A549 treated with GW870086 at 1 μM for 4 hours (cell line): Measurements from ENCODE around the gene CD4. TPM values are rescaled to one million over a fixed set of nuclear protein-coding genes. Genes with fewer than 3 reads are reported as not detected.

Experiments
- total RNA-seq: library from RNA; stranded (reverse); fragments of 200-300 nt; extraction: Qiagen RNA extraction; gene quantifications from 5 replicates; pipeline ENCODE4 v1.2.3, GENCODE V29; 2022; ENCODE audit warnings: low read depth

Gene CD4
- not detected in 5 replicates for total RNA-seq

GRCh38 chr12:6788972-6789924 lies at the start of gene CD4:
Gene CD4, plus strand, starts transcription at chr12:6789528. Its CDS starts 10,611 bp downstream, at chr12:6800139.

GRCh38 chr12:6752921-6753771 lies 36.2 kb upstream of the CD4 start, which contains the start of gene MLF2:
Gene MLF2, minus strand, starts transcription at chr12:6753141. Its CDS starts 807 bp downstream, at chr12:6752334.

DNA sequence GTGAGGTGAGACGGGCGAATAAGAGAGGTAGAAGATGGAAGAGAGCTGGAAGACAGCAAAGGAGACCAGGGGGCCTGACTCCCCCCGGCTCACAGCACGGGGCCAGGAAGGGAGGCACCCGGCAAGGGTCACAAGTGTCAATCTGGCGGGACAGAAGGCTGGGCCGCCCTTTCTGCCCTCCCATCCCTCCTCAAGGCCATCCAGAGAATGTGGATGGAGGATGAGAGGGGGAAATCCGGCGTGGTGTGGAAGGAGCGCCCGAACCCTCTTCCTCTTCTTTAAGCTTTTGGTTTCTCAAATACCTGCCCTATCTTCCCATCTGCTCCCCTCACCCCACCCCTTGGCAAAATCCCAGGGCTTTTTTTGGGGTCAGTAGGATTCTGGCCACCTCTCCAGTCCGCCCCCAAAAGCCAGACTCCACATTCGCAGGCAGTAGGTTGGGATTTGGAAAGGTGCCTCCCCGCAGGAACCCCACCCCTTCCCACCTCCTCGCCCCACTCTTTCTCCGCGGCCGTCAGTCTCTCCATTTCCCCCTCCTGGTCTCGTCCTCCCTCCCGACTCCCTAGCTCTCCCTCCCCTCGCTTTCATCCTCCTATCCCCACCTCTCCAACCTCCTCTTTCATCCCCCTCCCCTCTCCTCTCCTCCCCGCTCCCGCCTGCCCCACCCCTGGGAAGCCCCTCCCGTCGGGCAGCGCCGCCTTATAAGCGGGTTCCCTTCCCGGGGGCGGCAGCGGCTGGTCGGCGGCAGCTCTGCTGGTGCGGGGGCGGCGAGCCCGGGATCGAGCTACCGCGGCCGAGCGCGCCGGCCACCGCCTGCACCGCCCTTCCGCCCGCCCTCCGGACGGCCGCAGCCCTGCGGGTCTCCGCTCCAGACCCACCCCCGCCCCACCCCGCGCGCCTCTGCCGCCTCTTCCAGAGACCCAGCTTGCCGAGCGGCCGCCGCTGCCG lies 23.4 kb upstream of the CD4 start, which contains the start of gene PTMS:
Gene PTMS (plus strand): TSS at position 730 of the 948 bp plus-strand sequence. CDS start 343 bp downstream, outside the sequence.

DNA sequence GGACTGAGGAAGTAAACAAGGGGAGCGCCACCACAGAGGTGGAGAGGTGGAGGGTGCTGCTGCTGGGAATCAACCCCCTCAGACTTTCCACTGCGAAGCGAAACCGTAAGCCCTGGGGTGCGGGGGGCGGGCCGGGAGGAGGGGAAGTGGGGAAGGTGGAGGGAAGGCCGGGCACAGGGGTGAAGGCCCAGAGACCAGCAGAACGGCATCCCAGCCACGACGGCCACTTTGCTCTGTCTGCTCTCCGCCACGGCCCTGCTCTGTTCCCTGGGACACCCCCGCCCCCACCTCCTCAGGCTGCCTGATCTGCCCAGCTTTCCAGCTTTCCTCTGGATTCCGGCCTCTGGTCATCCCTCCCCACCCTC lies 17.0 kb upstream of the CD4 start, which contains the start of gene LAG3:
Gene LAG3 (plus strand): TSS at position 190 of the 365 bp plus-strand sequence. CDS start 333 bp downstream, outside the sequence.

DNA sequence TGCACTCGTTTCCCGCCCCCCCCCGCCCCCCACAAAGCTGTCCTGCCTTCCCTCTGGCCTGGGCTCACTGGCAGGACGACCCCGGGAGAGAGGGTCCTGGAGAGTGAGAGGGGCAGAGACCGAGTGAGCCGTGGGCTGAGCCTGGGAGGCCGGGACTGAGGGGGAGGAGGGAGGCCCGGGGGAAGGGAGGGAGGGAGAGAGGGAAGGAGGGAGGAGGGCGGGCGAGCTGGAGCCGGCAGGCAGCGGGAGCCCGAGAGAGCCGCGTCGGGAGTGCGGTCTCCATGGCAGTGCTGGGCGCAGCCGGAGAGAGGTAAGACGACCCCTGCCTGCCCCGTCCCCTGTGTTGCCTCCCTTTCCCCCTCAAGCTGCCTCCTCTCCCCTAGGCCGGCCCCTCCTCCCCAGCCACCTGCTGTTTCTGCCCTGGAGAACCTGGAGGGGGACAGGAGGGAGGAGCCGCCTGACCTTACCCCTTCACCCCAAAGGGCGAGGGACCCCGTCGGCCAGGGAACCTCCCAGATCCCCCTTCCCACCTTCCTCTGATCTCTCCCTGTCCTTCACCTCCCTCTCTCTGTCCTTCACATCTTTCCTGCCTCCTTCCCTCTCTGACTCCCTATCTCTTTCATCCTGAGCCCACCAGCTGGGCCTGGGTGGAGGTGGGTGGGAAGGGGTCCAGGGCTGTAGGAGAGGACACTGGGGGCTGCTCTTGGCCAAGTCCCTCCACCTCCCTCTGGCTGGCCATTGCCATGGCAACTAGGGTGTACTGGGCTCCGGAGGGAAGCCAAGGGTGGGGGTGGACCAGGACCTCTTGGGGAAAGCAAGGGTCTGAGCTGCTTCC lies 32.5 kb downstream of the CD4 start, which contains the start of gene GPR162:
Gene GPR162 (plus strand): TSS at position 231 of the 835 bp plus-strand sequence. CDS start 2,078 bp downstream, outside the sequence.

GRCh38 chr12:6827982-6828780 lies 38.9 kb downstream of the CD4 start, which contains the start of gene P3H3:
Gene P3H3, plus strand, starts transcription at chr12:6828407. Its CDS starts 34 bp downstream, at chr12:6828441.

DNA sequence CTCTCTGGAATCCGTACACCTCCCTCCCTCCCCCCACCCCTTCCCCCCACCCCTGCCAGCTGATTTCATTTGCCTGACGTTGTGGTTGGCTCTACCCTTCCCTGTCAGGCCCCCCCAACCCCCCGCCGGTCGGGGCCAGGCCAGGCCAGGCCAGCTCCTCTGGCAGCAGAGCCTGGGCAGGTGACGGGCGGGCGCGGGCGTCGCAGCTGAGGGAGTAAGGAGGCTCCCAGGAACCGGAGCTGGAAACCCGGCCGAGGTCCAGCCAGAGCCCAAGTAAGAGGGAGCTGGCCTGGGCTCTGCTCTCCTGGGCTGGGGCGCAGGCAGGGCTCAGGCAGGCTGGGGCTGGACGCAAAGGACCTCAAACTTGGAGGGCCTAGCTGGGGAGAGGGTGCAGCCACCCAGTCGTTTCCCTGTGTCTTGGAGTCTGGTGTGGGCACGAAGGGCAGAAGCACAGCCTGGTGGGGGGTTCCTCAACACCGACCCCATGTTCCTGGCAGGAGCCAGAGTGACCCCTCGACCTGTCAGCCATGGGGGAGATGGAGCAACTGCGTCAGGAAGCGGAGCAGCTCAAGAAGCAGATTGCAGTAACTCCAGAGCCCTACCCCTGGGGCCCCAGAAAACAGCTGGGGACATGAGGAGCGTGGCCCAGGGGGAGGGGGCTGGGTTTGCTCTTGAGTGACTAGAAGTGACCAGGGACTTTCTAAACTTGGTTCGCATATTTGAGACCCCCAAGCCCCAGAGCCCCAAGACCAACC lies 51.6 kb downstream of the CD4 start, which contains the start of gene GNB3:
Gene GNB3 (plus strand): TSS at position 165 of the 755 bp plus-strand sequence. CDS start 363 bp downstream, at position 528.

DNA sequence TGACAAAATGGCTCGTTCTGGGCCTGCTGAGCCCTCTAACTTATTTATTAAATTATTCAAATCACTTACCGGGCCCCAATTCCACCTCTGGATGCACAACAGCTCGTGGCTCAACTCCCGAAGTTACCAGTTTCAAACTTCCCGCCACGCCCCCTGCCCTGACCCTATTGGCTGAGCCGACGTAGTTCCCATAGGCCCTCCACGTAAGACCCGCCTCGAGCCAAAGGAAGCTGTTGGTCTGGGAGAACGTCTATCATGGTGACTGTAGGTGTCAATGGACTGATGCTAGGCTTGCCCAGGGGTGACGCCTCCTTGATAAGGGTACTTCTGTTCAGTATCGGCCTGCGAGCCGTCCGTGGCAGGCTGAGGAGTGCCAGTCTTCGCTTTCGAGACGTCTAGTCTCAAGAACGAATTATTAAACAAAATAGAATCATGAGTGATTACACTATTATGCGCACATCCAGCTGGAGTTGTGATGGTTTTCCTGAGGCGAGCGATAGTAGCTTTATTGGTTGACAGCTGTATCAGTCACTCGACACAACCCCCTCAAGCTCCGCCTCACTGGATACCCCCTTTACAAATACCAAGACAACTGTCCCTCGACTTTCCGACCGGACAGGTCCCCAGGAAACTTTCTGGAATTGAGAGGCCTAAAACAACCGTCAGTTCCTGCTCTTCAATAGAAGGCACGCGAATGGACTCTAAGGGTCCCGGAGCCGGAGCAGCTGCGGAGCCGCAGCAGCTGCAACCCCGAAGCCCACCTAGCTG lies 62.0 kb downstream of the CD4 start, which contains the start of gene CDCA3:
Gene CDCA3 (minus strand): TSS at position 134 of the 768 bp plus-strand sequence. CDS start 334 bp downstream, outside the sequence.

GRCh38 chr12:6851921-6852650 lies 62.8 kb downstream of the CD4 start, which contains the start of gene USP5:
Gene USP5, plus strand, starts transcription at chr12:6852150. Its CDS starts 30 bp downstream, at chr12:6852180.

GRCh38 chr12:6867413-6868210 lies 78.3 kb downstream of the CD4 start, which contains the start of gene TPI1:
Gene TPI1, plus strand, starts transcription at chr12:6867531. Its CDS starts 36 bp downstream, at chr12:6867567.

Other genes starting within 250 kb of the CD4 start
- 1.9 to 3.4 TPM (median 2.1 TPM) in 5 replicates for gene IFFO1, start 233.5 kb upstream of the CD4 start, total RNA-seq
- 96.4 to 107 TPM (median 104 TPM) in 5 replicates for gene NOP2, start 221.2 kb upstream of the CD4 start, total RNA-seq
- gene CHD4, start 182.1 kb upstream of the CD4 start, total RNA-seq = 64.0 to 70.4 TPM (median 64.3 TPM) in 5 replicates
- gene LPAR5, start 153.6 kb upstream of the CD4 start, total RNA-seq = 0.55 to 0.97 TPM (median 0.65 TPM) in 5 replicates
- 0.19 to 0.24 TPM (median 0.19 TPM) in 3 of 5 replicates, not detected in the others for gene ACRBP, start 142.1 kb upstream of the CD4 start, total RNA-seq
- gene ING4, start 126.4 kb upstream of the CD4 start, total RNA-seq = 11.2 to 16.5 TPM (median 14.6 TPM) in 5 replicates
- 50.8 to 60.2 TPM (median 56.8 TPM) in 5 replicates for gene ZNF384, start 100.2 kb upstream of the CD4 start, total RNA-seq
- gene PIANP, start 88.7 kb upstream of the CD4 start, total RNA-seq = 0.95 to 1.5 TPM (median 0.97 TPM) in 5 replicates
- gene COPS7A, start 65.5 kb upstream of the CD4 start, total RNA-seq = 48.9 to 55.9 TPM (median 52.8 TPM) in 5 replicates
- gene MLF2, start 36.4 kb upstream of the CD4 start, total RNA-seq = 261 to 319 TPM (median 311 TPM) in 5 replicates
- 593 to 907 TPM (median 774 TPM) in 5 replicates for gene PTMS, start 23.2 kb upstream of the CD4 start, total RNA-seq
- 0.94 to 2.1 TPM (median 1.5 TPM) in 5 replicates for gene LAG3, start 17.0 kb upstream of the CD4 start, total RNA-seq
- gene GPR162, start 32.3 kb downstream of the CD4 start, total RNA-seq = 0.27 to 1.1 TPM (median 0.61 TPM) in 5 replicates
- 19.6 to 28.9 TPM (median 27.4 TPM) in 5 replicates for gene P3H3, start 38.9 kb downstream of the CD4 start, total RNA-seq
- gene GNB3, start 51.4 kb downstream of the CD4 start, total RNA-seq = 0.96 to 1.9 TPM (median 1.8 TPM) in 5 replicates
- gene CDCA3, start 61.8 kb downstream of the CD4 start, total RNA-seq = 70.8 to 86.2 TPM (median 80.8 TPM) in 5 replicates
- 69.7 to 80.0 TPM (median 72.6 TPM) in 5 replicates for gene USP5, start 62.6 kb downstream of the CD4 start, total RNA-seq
- gene TPI1, start 78.0 kb downstream of the CD4 start, total RNA-seq = 1,472 to 1,683 TPM (median 1,669 TPM) in 5 replicates
- 30.1 to 40.4 TPM (median 37.5 TPM) in 5 replicates for gene SPSB2, start 83.8 kb downstream of the CD4 start, total RNA-seq
- gene LRRC23, start 115.3 kb downstream of the CD4 start, total RNA-seq = 16.6 to 18.7 TPM (median 17.2 TPM) in 5 replicates
- gene ENO2, start 125.1 kb downstream of the CD4 start, total RNA-seq = 38.6 to 40.3 TPM (median 40.0 TPM) in 5 replicates
- gene ATN1, start 138.4 kb downstream of the CD4 start, total RNA-seq = 54.4 to 77.3 TPM (median 73.9 TPM) in 5 replicates
- gene RNU7-1, start 154.3 kb downstream of the CD4 start, total RNA-seq = not detected in 5 replicates
- gene C12orf57, start 154.5 kb downstream of the CD4 start, total RNA-seq = 300 to 340 TPM (median 314 TPM) in 5 replicates
- 8.6 to 14.0 TPM (median 11.0 TPM) in 5 replicates for gene PTPN6, start 161.8 kb downstream of the CD4 start, total RNA-seq
- 324 to 339 TPM (median 332 TPM) in 5 replicates for gene PHB2, start 181.1 kb downstream of the CD4 start, total RNA-seq
- 63.3 to 71.8 TPM (median 66.5 TPM) in 5 replicates for gene EMG1, start 181.4 kb downstream of the CD4 start, total RNA-seq
- 26.3 to 31.4 TPM (median 27.6 TPM) in 5 replicates for gene LPCAT3, start 228.9 kb downstream of the CD4 start, total RNA-seq